ENCODE data around the gene CXCR5. TPM values are rescaled to one million over a fixed set of nuclear protein-coding genes. Genes with fewer than 3 reads are reported as not detected.

Gene CXCR5
- total RNA-seq, 4 donors from 2014 or later, result 0.09 to 0.12 TPM; not detected in 2

- DNase-seq (ENCODE audit: low spot score), result no peak
- no peak for ATAC-seq (ENCODE audit: low FRiP score)
- TF ChIP-seq CTCF (IDR thresholded peaks at IDR 0.05), result no peak
Measured at GRCh38 chr11:118843565-118843964, 40.1 kb upstream of the CXCR5 start.

GRCh38 chr11:118845369-118845768 is 38.3 kb upstream of the CXCR5 start:
- DNase-seq (ENCODE audit: low spot score), result no peak
- no peak for ATAC-seq (ENCODE audit: low FRiP score)
- no peak for TF ChIP-seq CTCF (IDR thresholded peaks at IDR 0.05)

GRCh38 chr11:118846181-118846935 is 37.3 kb upstream of the CXCR5 start:
- ATAC-seq (ENCODE audit: low FRiP score) (no peak), DNase-seq (ENCODE audit: low spot score) (no peak)
- TF ChIP-seq CTCF (IDR thresholded peaks at IDR 0.05), result no peak

- TF ChIP-seq CTCF (IDR thresholded peaks at IDR 0.05), result no peak
- ATAC-seq (ENCODE audit: low FRiP score) (no peak), DNase-seq (ENCODE audit: low spot score) (no peak)
Measured at GRCh38 chr11:118849825-118850224, 33.9 kb upstream of the CXCR5 start.

GRCh38 chr11:118851970-118852369 is 31.7 kb upstream of the CXCR5 start:
- DNase-seq (ENCODE audit: low spot score) (no peak), ATAC-seq (ENCODE audit: low FRiP score) (no peak)
- TF ChIP-seq CTCF (IDR thresholded peaks at IDR 0.05), result no peak

GRCh38 chr11:118853678-118854077 is 30.0 kb upstream of the CXCR5 start:
- DNase-seq (ENCODE audit: low spot score) (no peak), ATAC-seq (ENCODE audit: low FRiP score) (no peak)
- TF ChIP-seq CTCF (IDR thresholded peaks at IDR 0.05), result no peak

- ATAC-seq (ENCODE audit: low FRiP score) (no peak), DNase-seq (ENCODE audit: low spot score) (no peak)
- TF ChIP-seq CTCF (IDR thresholded peaks at IDR 0.05), result no peak
Measured at GRCh38 chr11:118856314-118856713, 27.4 kb upstream of the CXCR5 start.

Data from omental fat pad (tissue), 4 donors.